Esophagus muscularis mucosa (tissue), 4 donors: Measurements from ENCODE around the gene KIN. TPM values are rescaled to one million over a fixed set of nuclear protein-coding genes. Genes with fewer than 3 reads are reported as not detected.

Experiments
- DNase-seq: peaks from one replicate; pipeline ENCODE4 v3.0.0-alpha.2; 2017; ENCODE audit errors: extremely low spot score
- H3K27ac ChIP-seq, 4 donors: fragments of 200-600 bp; sonication (generic); replicated peaks in 1 of 4; 1 replicate in 3 of 4; 2 replicates in 1 of 4; pipeline ENCODE4 v1.5.1; 2016 to 2019; ENCODE audit warnings: mild to moderate bottlenecking in 1 of 4
- H3K27me3 ChIP-seq, 4 donors: fragments of 200-600 bp; sonication (generic); one replicate each; pipeline versions ENCODE4 v1.5.1 to v1.6.0; 2016 to 2019
- H3K36me3 ChIP-seq, 4 donors: fragments of 200-600 bp; sonication (generic); one replicate each; pipeline ENCODE4 v1.5.1; 2016 to 2019
- H3K4me1 ChIP-seq, 4 donors: fragments of 200-600 bp; sonication (generic); one replicate each; pipeline ENCODE4 v1.5.1; 2016 to 2019
- H3K4me3 ChIP-seq, 4 donors: fragments of 200-600 bp; sonication (generic); 1 replicate in 2 of 4; 2 replicates in 2 of 4; pipeline ENCODE4 v1.5.1; 2016 to 2019; ENCODE audit warnings: mild to moderate bottlenecking in 4 of 4, moderate library complexity in 1 of 4
- H3K9me3 ChIP-seq, 4 donors: fragments of 200-600 bp; sonication (generic); 1 replicate in 3 of 4; 2 replicates in 1 of 4; pipeline ENCODE4 v1.5.1; 2016 to 2019
- CTCF ChIP-seq, 3 experiments: fragments of 200-600 bp in 2 of 3; fragments of 450-650 bp in 1 of 3; sonication (generic) in 2 of 3; IDR thresholded peaks; one replicate each; pipeline ENCODE4 v1.5.1; 2017 to 2019; ENCODE audit warnings: antibody characterized with exemption in 3 of 3, mild to moderate bottlenecking in 2 of 3, moderate library complexity in 1 of 3
- EP300 ChIP-seq: sonication (generic); formaldehyde crosslinking; IDR thresholded peaks from one replicate; pipeline ENCODE4 v1.6.1; 2017; ENCODE audit warnings: antibody characterized with exemption
- POLR2A ChIP-seq: fragments of 450-650 bp; IDR thresholded peaks from one replicate; pipeline ENCODE4 v1.6.1; 2017; ENCODE audit warnings: antibody characterized with exemption, moderate library complexity, mild to moderate bottlenecking, low read depth
- POLR2AphosphoS5 ChIP-seq, 2 donors: sonication (generic); formaldehyde crosslinking; IDR thresholded peaks; one replicate each; pipeline ENCODE4 v1.6.1; 2017; ENCODE audit warnings: antibody characterized with exemption in 2 of 2
- WGBS: methylation state at CpG from one replicate; pipeline ENCODE4 v1.1.5; 2018; 5-methylcytosine and 5-hydroxymethylcytosine counted together
- intact Hi-C: fragments of 100-400 bp; cut with DNase I; formaldehyde crosslinking; loops from one replicate; pipeline ENCODE4 v1.15.1; 2023
- total RNA-seq, 4 donors: library from RNA; depleted of rRNA; stranded (reverse); fragments of >200 nt; gene quantifications; one replicate each; pipeline versions ENCODE4 v1.1.0 to v1.2.1, GENCODE V29; 2016

KIN gene
- 1 to 10 TPM; 3.1 to 8.3 (median 6.1) TPM for total RNA-seq

GRCh38 chr10:7787857-7788638 lies at the start of gene KIN, which contains the start of gene ATP5F1C:
Gene KIN, minus strand, starts transcription at chr10:7787993. Its CDS starts 60 bp downstream, at chr10:7787933.
Gene ATP5F1C, plus strand, starts transcription at chr10:7788177. Its CDS starts 31 bp downstream, at chr10:7788208.
- Histone ChIP-seq H3K27ac (peak within 1 kb of the TSS; percentile 87 to 90 (median 88)), H3K36me3 (peaks cover 0 to 7% (median 2%) of the 10 kb centered on the region in 4 donors), H3K27me3 (no peaks in the 10 kb centered on the region), H3K9me3 (no peaks in the 10 kb centered on the region), H3K4me3 (peak within 1 kb of the TSS; percentile 85 to 97 (median 94)), H3K4me1 (peaks cover 50 to 76% (median 72%) of the 10 kb centered on the region in 4 donors)
- DNase-seq, result peak; percentile 98
- intact Hi-C loops, result loop anchor here (2.0 kb wide), 1 partner anchor 31 kb away; the partner anchor contains the start of gene TAF3
- TF ChIP-seq EP300 (no peak), POLR2AphosphoS5 (IDR thresholded peaks at IDR 0.05) (peak; percentile 93 to 95), CTCF (IDR thresholded peaks at IDR 0.05) (no peak), POLR2A (peak; percentile 70)
- WGBS, result 0% methylated on average over 17 of the region's 59 CpGs

GRCh38 chr10:7836571-7836970 lies 48.8 kb upstream of the KIN start:
- H3K4me3 ChIP-seq, result no peak overlapping the region
- H3K4me1 ChIP-seq, result peaks cover 0 to 3% (median 0%) of the 10 kb centered on the region in 4 donors
- peaks cover 0 to 8% (median 0%) of the 10 kb centered on the region in 4 donors for H3K36me3 ChIP-seq
- no peaks in the 10 kb centered on the region for H3K27me3 ChIP-seq
- DNase-seq, result peak; percentile 5
- 95% methylated on average over 2 of the region's 2 CpGs for WGBS
- no peak overlapping the region for H3K27ac ChIP-seq
- intact Hi-C loops, result no loop called here
- H3K9me3 ChIP-seq, result no peaks in the 10 kb centered on the region
- no peak for TF ChIP-seq EP300
- no peak for TF ChIP-seq POLR2A
- TF ChIP-seq CTCF (IDR thresholded peaks at IDR 0.05), result no peak
- TF ChIP-seq POLR2AphosphoS5 (IDR thresholded peaks at IDR 0.05), result no peak

- Histone ChIP-seq H3K27ac (no peak overlapping the region), H3K27me3 (no peaks in the 10 kb centered on the region), H3K4me1 (peaks cover 0 to 6% (median 2%) of the 10 kb centered on the region in 4 donors), H3K9me3 (no peaks in the 10 kb centered on the region), H3K4me3 (no peak overlapping the region), H3K36me3 (peaks cover 0 to 8% (median 0%) of the 10 kb centered on the region in 4 donors)
- intact Hi-C loops, result no loop called here
- WGBS, result 97% methylated on average over 3 of the region's 3 CpGs
- no peak for DNase-seq
- no peak for TF ChIP-seq EP300
- no peak for TF ChIP-seq CTCF (IDR thresholded peaks at IDR 0.05)
- TF ChIP-seq POLR2A, result no peak
- TF ChIP-seq POLR2AphosphoS5 (IDR thresholded peaks at IDR 0.05), result no peak
Observed at GRCh38 chr10:7834262-7834661, 46.5 kb upstream of the KIN start.

- intact Hi-C loops, result no loop called here
- H3K27me3 ChIP-seq, result no peaks in the 10 kb centered on the region
Observed at GRCh38 chr10:7833210-7833609, 45.4 kb upstream of the KIN start.

More at GRCh38 chr10:7833210-7833609, 45.4 kb upstream of the KIN start:
- TF ChIP-seq POLR2AphosphoS5 (IDR thresholded peaks at IDR 0.05) (no peak), EP300 (no peak), POLR2A (no peak), CTCF (IDR thresholded peaks at IDR 0.05) (no peak)
- Histone ChIP-seq H3K36me3 (peaks cover 0 to 8% (median 0%) of the 10 kb centered on the region in 4 donors), H3K4me3 (no peak overlapping the region), H3K4me1 (peaks cover 0 to 6% (median 2%) of the 10 kb centered on the region in 4 donors), H3K27ac (no peak overlapping the region), H3K9me3 (no peaks in the 10 kb centered on the region)
- DNase-seq, result no peak
